Measurements from ENCODE around the gene RNU5D-1.
A peak's percentile ranks its signal among the peaks of the same experiment; 100 is the strongest.
"Not testable (repeated sequence)": the region's sequence is repeated elsewhere in the genome, so short reads cannot be mapped to it uniquely, and the experiment has no call there.

RNU5D-1 gene

DNA sequence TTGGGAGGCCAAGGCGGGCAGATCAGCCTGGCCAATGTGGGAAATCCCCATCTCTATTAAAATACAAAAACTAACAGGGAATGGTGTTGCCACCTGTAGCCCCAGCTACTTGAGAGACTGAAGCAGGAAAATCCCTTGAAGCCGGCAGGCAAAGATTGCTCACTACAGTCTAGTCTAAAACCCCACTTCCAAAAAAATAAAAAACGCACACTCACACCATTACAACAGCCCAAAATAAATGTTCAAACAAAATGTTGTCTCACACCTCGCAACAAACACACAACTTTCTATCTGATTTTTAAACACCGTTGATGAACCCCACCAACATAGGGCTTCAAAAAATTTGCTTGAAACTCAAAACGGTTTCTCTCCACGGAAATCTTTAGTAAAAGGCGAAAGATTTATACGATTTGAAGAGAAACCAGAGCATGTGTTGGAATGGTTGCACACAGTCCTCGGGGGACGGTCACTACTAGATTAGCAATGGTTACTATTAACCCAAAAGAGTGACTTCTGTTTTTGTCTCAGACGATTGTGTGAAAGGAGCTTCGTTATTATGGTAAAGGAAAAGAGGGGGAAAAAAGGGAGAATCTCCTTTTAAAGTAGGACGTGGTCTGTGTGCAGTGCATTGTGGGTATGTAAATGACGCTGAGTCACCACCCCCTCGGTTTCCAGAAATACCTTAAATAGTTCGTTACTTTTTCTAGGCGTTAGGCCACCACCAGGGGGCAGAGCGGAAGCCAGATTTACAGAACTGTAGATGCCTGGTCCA lies at the start of gene RNU5D-1:
TSS of gene RNU5D-1 (minus strand) at position 430 of the 772 bp plus-strand sequence.
- DNase-seq = peak; percentile 98

DNA sequence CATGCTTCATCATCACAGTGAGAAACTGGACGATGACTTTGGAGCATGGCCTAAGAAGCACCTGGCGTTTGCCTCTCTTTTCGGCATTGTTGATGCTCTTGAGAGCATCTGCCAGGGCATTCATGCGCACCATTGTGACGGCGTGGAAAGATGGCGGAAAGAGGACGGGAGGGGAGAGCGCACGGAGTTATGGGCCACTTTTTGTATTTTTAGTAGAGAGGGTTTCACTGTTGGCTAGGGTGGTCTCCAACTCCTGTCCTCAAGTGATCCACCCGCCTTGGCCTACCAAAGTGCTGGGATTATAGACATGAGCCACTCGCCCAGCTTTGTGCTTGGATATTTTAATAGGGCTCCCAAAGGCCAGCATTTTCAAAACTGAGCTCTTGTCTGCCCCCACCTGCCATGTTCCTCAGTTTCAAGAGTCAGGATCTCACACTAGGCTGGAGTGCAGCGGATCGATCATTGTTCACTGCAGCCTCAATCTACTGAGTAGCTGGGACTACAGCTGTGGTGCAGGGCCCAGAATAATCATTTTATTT lies 49.7 kb upstream of the RNU5D-1 start:
- DNase-seq = peak; percentile 44

- DNase-seq = no peak
Observed at GRCh38 chr1:44778705-44779576, 48.0 kb upstream of the RNU5D-1 start.

DNA sequence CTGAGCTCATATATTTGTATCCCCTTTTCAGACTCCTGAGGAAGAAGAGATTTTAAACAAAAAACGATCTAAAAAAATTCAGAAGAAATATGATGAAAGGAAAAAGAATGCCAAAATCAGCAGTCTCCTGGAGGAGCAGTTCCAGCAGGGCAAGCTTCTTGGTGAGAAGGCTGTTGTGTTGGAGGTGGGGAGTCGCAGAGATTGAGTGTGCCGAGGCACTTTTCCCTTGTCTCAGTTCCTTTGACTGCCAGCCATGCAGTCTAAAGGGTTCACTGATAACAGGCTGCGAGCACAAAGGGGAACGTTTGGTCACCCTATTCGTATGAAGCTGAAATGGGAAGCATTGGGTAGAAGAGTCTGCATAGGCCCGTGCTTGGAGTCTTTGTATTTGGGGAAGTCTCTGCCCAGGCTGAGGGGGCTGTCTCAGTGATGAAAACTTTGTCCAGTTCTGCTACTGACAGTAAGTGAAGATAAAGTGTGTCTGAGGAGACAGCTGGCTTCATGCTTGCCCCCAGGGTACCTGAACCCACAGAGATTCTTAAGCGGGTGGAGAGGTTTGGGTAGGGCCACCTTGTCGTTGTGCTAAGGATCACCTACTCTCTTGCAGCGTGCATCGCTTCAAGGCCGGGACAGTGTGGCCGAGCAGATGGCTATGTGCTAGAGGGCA lies 47.1 kb upstream of the RNU5D-1 start:
- no peak for DNase-seq

- DNase-seq = no peak
Observed at GRCh38 chr1:44777547-44777946, 46.6 kb upstream of the RNU5D-1 start.

GRCh38 chr1:44776730-44777068 lies 45.7 kb upstream of the RNU5D-1 start:
- no peak for DNase-seq

- DNase-seq = peak; percentile 62
Observed at GRCh38 chr1:44775930-44776729, 45.2 kb upstream of the RNU5D-1 start.

GRCh38 chr1:44775078-44775929 lies 44.3 kb upstream of the RNU5D-1 start, which contains the start of gene RPS8:
RPS8 (plus strand) TSS chr1:44775540; CDS start chr1:44775597, 57 bp downstream.
- DNase-seq = peak; percentile 98

DNA sequence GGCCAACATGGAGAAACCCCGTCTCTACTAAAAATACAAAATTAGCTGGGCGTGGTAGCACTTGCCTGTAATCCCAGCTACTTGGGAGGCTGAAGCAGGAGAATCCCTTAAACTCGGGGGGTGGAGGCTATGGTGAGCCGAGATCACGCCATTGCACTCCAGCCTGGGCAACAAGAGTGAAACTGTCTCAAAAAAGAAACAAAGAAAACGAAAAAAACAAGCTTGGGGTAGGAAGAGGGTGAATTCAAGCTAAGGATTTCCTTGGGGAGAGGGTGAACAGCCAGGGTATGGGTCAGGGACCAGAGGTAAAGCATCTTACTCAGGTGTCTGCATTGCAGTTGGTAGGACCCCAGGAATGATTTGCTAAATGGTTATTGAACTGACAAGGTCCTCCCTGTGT lies 35.5 kb upstream of the RNU5D-1 start:
- not testable (repeated sequence) for DNase-seq

- no peak for DNase-seq
Observed at GRCh38 chr1:44760876-44761275, 29.9 kb upstream of the RNU5D-1 start.

- peak; percentile 59 for DNase-seq
Observed at GRCh38 chr1:44759077-44759476, 28.1 kb upstream of the RNU5D-1 start.

DNA sequence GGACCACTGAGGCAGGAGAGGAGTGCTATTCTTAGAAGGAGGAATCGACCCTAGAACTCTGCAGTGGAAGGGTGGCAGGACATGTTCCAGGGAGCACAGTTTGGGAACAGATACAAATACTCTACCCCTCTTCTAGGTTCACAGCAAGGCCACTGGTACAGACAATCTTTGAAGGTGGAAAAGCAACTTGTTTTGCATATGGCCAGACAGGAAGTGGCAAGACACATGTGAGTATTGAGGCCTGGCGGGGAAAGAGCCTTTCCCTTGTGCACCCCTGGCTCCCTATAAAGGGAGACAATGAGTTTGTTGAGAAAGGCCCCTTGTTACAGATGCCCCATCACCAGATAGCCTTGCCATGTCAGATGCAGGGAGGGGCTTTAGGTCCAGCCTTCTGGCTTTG lies 26.4 kb upstream of the RNU5D-1 start:
- DNase-seq = no peak

- DNase-seq = no peak
Observed at GRCh38 chr1:44747878-44748277, 16.9 kb upstream of the RNU5D-1 start.

DNA sequence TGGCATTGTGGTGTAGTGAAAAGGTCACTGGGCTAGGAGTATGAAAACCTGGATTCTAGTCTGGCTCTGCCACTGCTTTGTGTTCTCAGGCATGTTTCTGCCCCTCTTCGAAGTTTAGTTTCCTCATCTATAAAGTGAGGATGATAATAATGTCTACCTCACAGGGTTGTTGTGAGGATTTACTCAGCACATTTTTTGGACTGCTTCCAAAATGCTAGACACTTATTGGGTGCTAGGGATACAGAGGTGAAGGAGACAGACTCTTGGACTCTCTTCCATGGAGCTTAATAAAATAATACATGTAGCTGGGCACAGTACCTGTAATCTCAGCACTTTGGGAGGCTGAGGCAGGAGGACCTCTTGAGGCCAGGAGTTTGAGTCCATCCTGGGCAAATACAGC lies 12.2 kb upstream of the RNU5D-1 start:
- DNase-seq = no peak

- peak; percentile 65 for DNase-seq
Observed at GRCh38 chr1:44740179-44740617, 9.2 kb upstream of the RNU5D-1 start.

DNA sequence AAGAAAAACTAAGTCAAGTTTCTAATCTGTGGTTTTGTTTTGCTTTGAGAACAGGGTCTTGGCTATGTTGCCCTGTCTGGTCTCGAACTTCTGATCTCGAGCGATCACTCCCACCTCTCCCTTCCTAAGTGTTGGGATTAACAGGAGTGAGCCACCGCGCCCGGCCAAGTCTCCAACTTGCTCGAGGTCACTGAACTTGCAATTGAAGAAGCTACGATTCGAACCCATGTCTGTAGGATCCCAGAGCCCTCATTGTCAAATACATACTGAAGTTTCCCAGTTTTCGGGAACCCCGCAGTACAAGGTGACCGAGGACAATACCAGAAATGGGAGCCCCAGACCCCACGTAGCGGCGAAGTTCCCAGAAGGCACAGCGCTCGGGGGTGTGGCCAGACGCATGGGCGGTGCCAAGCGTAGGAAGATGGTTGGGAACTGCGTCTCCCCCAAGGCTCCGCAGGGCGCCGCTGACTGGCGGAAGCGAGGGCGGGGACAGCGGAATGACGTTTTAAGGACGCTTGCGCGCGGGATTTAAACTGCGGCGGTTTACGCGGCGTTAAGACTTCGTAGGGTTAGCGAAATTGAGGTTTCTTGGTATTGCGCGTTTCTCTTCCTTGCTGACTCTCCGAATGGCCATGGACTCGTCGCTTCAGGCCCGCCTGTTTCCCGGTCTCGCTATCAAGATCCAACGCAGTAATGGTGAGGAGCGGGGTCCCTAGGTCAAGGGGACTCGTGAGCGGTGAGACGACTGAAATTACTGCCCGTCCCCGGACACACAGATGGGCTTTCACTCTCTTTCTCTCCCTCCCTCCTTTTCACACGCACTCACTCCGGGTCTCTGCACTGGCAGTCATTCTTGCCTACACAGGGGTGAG lies 8.6 kb upstream of the RNU5D-1 start, which contains the start of gene KIF2C:
TSS of gene KIF2C (plus strand) at position 531 of the 872 bp plus-strand sequence. CDS start at position 627, 96 bp downstream.
- peak; percentile 99 for DNase-seq

DNA sequence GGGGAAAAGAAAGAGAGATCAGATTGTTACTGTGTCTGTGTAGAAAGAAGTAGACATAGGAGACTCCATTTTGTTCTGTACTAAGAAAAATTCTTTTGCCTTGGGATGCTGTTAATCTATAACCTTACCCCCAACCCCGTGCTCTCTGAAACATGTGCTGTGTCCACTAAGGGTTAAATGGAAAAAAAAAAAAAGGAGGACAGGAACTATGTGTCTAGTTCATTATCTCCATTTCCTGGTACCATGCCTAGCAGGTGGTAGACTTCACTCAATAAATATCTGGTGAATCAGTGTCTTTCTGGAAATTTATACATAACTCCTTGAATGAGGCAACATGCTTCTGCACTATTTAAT lies 8.0 kb upstream of the RNU5D-1 start:
- DNase-seq = not testable (repeated sequence)

- DNase-seq = no peak
Observed at GRCh38 chr1:44735992-44736391, 5.0 kb upstream of the RNU5D-1 start.

DNA sequence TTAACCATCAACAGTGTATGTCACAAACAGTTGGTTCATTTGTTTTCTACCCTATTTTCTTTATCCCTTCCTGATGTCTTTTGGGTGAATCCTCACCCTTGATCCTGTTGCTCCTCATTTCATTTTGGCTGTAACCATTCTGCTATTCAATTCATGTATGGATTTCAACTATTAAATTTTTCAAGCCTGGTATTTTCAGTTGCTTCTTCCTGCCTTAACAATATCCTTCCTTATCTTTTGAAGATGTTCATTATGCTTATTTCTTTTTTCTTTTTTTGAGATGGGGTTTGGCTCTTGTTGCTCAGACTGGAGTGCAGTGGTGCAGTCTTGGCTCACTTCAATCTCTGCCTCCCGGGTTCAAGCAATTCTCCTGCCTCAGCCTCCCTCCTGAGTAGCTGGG lies 2.8 kb upstream of the RNU5D-1 start:
- no peak for DNase-seq

- DNase-seq = no peak
Observed at GRCh38 chr1:44733365-44733764, 2.4 kb upstream of the RNU5D-1 start.
